Left lung (tissue), 10 donors: Measurements from ENCODE around the gene IMMP2L. TPM values are rescaled to one million over a fixed set of nuclear protein-coding genes. Genes with fewer than 3 reads are reported as not detected.

Source experiments
- ATAC-seq: fragments of 200-7000 bp; cut with Tn5 transposase; one replicate; pipeline ENCODE4 v1.9.1; 2020; ENCODE audit warnings: moderate library complexity
- DNase-seq, 4 donors: peaks; one replicate each; pipeline ENCODE4 v3.0.0-alpha.2; 2013 to 2020
- H3K27ac ChIP-seq, 2 donors: fragments of 200-600 bp; sonication (generic) in 1 of 2; one replicate each; pipeline versions ENCODE4 v1.5.0 to v1.8.0; 2020 to 2021
- H3K27me3 ChIP-seq, 2 donors: fragments of 200-600 bp; sonication (generic) in 1 of 2; one replicate each; pipeline versions ENCODE4 v1.5.0 to v1.8.0; 2020 to 2021
- H3K36me3 ChIP-seq, 2 donors: fragments of 200-600 bp; sonication (generic) in 1 of 2; one replicate each; pipeline versions ENCODE4 v1.5.0 to v1.8.0; 2020 to 2021
- H3K4me1 ChIP-seq, 2 donors: fragments of 200-600 bp; one replicate each; pipeline ENCODE4 v1.8.0; 2021
- H3K4me3 ChIP-seq, 2 donors: fragments of 200-600 bp; sonication (generic) in 1 of 2; one replicate each; pipeline versions ENCODE4 v1.5.0 to v1.8.0; 2020 to 2021; ENCODE audit warnings: mild to moderate bottlenecking in 1 of 2
- H3K9me3 ChIP-seq, 2 donors: fragments of 200-600 bp; sonication (generic) in 1 of 2; one replicate each; pipeline versions ENCODE4 v1.5.0 to v1.8.0; 2020 to 2021
- CTCF ChIP-seq, 2 donors: fragments of 200-600 bp; sonication (generic) in 1 of 2; IDR thresholded peaks; one replicate each; pipeline versions ENCODE4 v1.5.0 to v1.8.0; 2021; ENCODE audit warnings: antibody characterized with exemption in 2 of 2
- intact Hi-C, 2 donors: fragments of 100-400 bp; cut with DNase I; formaldehyde crosslinking; loops; one replicate each; pipeline versions ENCODE4 v1.11.2 to v1.14.2; 2022
- polyA plus RNA-seq, 6 donors: library from polyadenylated mRNA; unstranded; fragments of 120-200 nt; gene quantifications; one replicate each; pipeline ENCODE4 v1.2.1, GENCODE V29; 2013; ENCODE audit not compliant: insufficient read length in 6 of 6
- total RNA-seq, 2 donors: library from RNA; stranded (reverse); fragmentation: NEBNext Ultra II Directional; extraction: Animal tissue kit (Norgen Biotek cat#: 25700); gene quantifications; one replicate each; pipeline ENCODE4 v1.2.1, GENCODE V29; 2021
- donor health status: DM: no; HTN: yes; CAD: no.
- donor health status: DM: no; HTN: no; CAD: no.

IMMP2L gene
- total and polyA plus RNA-seq, 8 donors: 10.3 to 30.1 (median 25.7) TPM

GRCh38 chr7:111150709-111151108, 411.6 kb downstream of the IMMP2L start:
- H3K27ac ChIP-seq: no peak overlapping the region
- H3K36me3 ChIP-seq: no peaks in the 10 kb centered on the region
- TF ChIP-seq CTCF (IDR thresholded peaks at IDR 0.05): no peak
- no peaks in the 10 kb centered on the region for H3K27me3 ChIP-seq
- no peak for ATAC-seq
- no peak overlapping the region for H3K4me3 ChIP-seq
- no peaks in the 10 kb centered on the region for H3K4me1 ChIP-seq
- no peaks in the 10 kb centered on the region for H3K9me3 ChIP-seq
- no peak for DNase-seq
- intact Hi-C loops: no loop called here

GRCh38 chr7:111147708-111148533, 414.4 kb downstream of the IMMP2L start:
- ATAC-seq (no peak), DNase-seq (no peak)
- Histone ChIP-seq H3K4me1 (no peaks in the 10 kb centered on the region), H3K27ac (no peak overlapping the region), H3K4me3 (no peak overlapping the region), H3K27me3 (no peaks in the 10 kb centered on the region), H3K9me3 (no peaks in the 10 kb centered on the region), H3K36me3 (no peaks in the 10 kb centered on the region)
- intact Hi-C loops: no loop called here
- no peak for TF ChIP-seq CTCF (IDR thresholded peaks at IDR 0.05)

GRCh38 chr7:111146136-111146535, 416.2 kb downstream of the IMMP2L start:
- Histone ChIP-seq H3K9me3 (no peaks in the 10 kb centered on the region), H3K36me3 (no peaks in the 10 kb centered on the region), H3K27me3 (no peaks in the 10 kb centered on the region), H3K27ac (no peak overlapping the region), H3K4me3 (no peak overlapping the region), H3K4me1 (no peaks in the 10 kb centered on the region)
- intact Hi-C loops: no loop called here
- ATAC-seq (no peak), DNase-seq (no peak)
- TF ChIP-seq CTCF (IDR thresholded peaks at IDR 0.05): no peak

- TF ChIP-seq CTCF (IDR thresholded peaks at IDR 0.05): no peak
- no peaks in the 10 kb centered on the region for H3K27me3 ChIP-seq
- DNase-seq (no peak), ATAC-seq (no peak)
- no peaks in the 10 kb centered on the region for H3K4me1 ChIP-seq
- no peak overlapping the region for H3K4me3 ChIP-seq
- intact Hi-C loops: no loop called here
- H3K9me3 ChIP-seq: no peaks in the 10 kb centered on the region
- no peaks in the 10 kb centered on the region for H3K36me3 ChIP-seq
- H3K27ac ChIP-seq: no peak overlapping the region
These were observed 416.8 kb downstream of the IMMP2L start for GRCh38 chr7:111145472-111145871.

- Histone ChIP-seq H3K9me3 (no peaks in the 10 kb centered on the region), H3K27me3 (no peaks in the 10 kb centered on the region), H3K4me3 (no peak overlapping the region), H3K27ac (no peak overlapping the region), H3K4me1 (peaks cover 5 to 17% of the 10 kb centered on the region in 2 donors), H3K36me3 (no peaks in the 10 kb centered on the region)
- ATAC-seq (no peak), DNase-seq (no peak)
- TF ChIP-seq CTCF (IDR thresholded peaks at IDR 0.05): no peak
- intact Hi-C loops: no loop called here
These were observed 422.0 kb downstream of the IMMP2L start for GRCh38 chr7:111140091-111140865.
